GM18867 (cell line): ENCODE results near the gene JAGN1.
"Not testable (repeated sequence)": the region's sequence is repeated elsewhere in the genome, so short reads cannot be mapped to it uniquely, and the experiment has no call there.

Experiments
- ATAC-seq: cut with Tn5 transposase; IDR thresholded peaks from one replicate; pipeline ENCODE4 v1.9.1; 2021; ENCODE audit warnings: mild to moderate bottlenecking, moderate library complexity; ENCODE audit not compliant: unreplicated experiment

Gene JAGN1

GRCh38 chr3:9897408-9898372, 7.3 kb downstream of the JAGN1 start:
- ATAC-seq: no peak

- ATAC-seq: no peak
Observed at GRCh38 chr3:9898467-9899241, 8.2 kb downstream of the JAGN1 start.

GRCh38 chr3:9899289-9899791, 8.9 kb downstream of the JAGN1 start:
- ATAC-seq: no peak

- ATAC-seq: not testable (repeated sequence)
Observed at GRCh38 chr3:9900965-9901415, 10.6 kb downstream of the JAGN1 start.

GRCh38 chr3:9901967-9902366, 11.6 kb downstream of the JAGN1 start:
- no peak for ATAC-seq

GRCh38 chr3:9902372-9903237, 12.2 kb downstream of the JAGN1 start, which contains the start of gene IL17RE:
Gene IL17RE, plus strand, starts transcription at chr3:9902848. Its CDS starts 85 bp downstream, at chr3:9902933.
- no peak for ATAC-seq

GRCh38 chr3:9903238-9903624, 12.8 kb downstream of the JAGN1 start:
- ATAC-seq: no peak

GRCh38 chr3:9903904-9904303, 13.5 kb downstream of the JAGN1 start:
- ATAC-seq: no peak

- ATAC-seq: no peak
Observed at GRCh38 chr3:9906480-9906879, 16.1 kb downstream of the JAGN1 start.

GRCh38 chr3:9908286-9908685, 17.9 kb downstream of the JAGN1 start:
- no peak for ATAC-seq

GRCh38 chr3:9909221-9910013, 19.0 kb downstream of the JAGN1 start:
- ATAC-seq: no peak

GRCh38 chr3:9911863-9912262, 21.5 kb downstream of the JAGN1 start:
- no peak for ATAC-seq

- no peak for ATAC-seq
Observed at GRCh38 chr3:9912294-9912935, 22.0 kb downstream of the JAGN1 start.

GRCh38 chr3:9913601-9914000, 23.2 kb downstream of the JAGN1 start:
- ATAC-seq: no peak

- ATAC-seq: no peak
Observed at GRCh38 chr3:9914011-9914410, 23.6 kb downstream of the JAGN1 start.

- no peak for ATAC-seq
Observed at GRCh38 chr3:9914559-9915253, 24.3 kb downstream of the JAGN1 start.

- no peak for ATAC-seq
Observed at GRCh38 chr3:9915254-9916141, 25.1 kb downstream of the JAGN1 start.

GRCh38 chr3:9916346-9916733, 25.9 kb downstream of the JAGN1 start:
- no peak for ATAC-seq
